DND-41 (cell line): ENCODE results near the gene PPOX.

ENCODE experiments used
- EZH2 ChIP-seq: IDR thresholded peaks from 3 replicates; pipeline ENCODE4 v1.6.1; 2012; ENCODE audit warnings: borderline replicate concordance, low read depth, mild to moderate bottlenecking, moderate library complexity, low read length, inconsistent platforms; ENCODE audit not compliant: severe bottlenecking
- TF ChIP-seq, protein P1 (sequence below): IDR thresholded peaks from 2 replicates; pipeline ENCODE4 v1.5.1; 2012; ENCODE audit warnings: borderline replicate concordance, low read length, moderate library complexity, mild to moderate bottlenecking; ENCODE audit not compliant: poor library complexity, severe bottlenecking; ENCODE audit errors: extremely low read depth

DNA sequence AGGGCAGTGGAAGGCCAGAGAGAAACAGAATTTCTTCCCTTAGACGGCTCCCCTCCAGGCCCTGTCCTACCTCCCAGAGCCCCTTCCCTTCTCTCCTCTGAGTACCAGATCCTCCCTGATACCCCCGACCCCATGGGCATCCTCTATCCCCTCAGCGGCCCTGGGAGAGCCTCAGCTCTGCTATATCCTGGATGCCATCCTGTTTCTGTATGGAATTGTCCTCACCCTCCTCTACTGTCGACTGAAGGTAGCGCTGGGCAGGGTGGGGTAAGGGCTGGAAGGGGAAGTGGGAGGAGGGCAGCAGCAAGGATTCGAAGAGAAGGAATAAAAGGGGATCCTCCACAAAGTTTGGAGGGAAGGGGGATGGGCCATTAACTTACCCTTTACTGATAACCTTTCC, 51.6 kb downstream of the PPOX start:
- TF ChIP-seq, protein P1, sequence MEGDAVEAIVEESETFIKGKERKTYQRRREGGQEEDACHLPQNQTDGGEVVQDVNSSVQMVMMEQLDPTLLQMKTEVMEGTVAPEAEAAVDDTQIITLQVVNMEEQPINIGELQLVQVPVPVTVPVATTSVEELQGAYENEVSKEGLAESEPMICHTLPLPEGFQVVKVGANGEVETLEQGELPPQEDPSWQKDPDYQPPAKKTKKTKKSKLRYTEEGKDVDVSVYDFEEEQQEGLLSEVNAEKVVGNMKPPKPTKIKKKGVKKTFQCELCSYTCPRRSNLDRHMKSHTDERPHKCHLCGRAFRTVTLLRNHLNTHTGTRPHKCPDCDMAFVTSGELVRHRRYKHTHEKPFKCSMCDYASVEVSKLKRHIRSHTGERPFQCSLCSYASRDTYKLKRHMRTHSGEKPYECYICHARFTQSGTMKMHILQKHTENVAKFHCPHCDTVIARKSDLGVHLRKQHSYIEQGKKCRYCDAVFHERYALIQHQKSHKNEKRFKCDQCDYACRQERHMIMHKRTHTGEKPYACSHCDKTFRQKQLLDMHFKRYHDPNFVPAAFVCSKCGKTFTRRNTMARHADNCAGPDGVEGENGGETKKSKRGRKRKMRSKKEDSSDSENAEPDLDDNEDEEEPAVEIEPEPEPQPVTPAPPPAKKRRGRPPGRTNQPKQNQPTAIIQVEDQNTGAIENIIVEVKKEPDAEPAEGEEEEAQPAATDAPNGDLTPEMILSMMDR: no peak
- TF ChIP-seq EZH2: no peak
